ENCODE data around the gene MRS2.
"Not testable (repeated sequence)": the region's sequence is repeated elsewhere in the genome, so short reads cannot be mapped to it uniquely, and the experiment has no call there.

The MRS2 gene

DNA sequence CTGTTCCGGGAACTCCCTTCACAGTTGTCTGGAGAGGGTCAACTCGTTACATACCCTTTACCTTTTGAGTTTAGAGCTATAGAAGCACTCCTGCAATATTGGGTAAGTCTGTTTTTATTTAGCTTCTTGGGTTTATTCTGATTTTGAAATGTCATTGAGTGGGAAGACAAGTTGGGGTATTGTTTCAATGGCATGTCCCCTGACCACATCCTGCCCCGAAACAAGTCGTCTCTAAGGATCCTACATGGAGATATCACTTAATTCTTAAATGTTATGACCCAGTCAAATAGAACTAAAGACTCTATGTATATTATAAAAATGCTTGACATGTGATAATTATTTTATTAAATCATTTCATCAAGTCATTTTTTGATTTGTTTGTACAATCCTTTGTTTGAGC lies 9.6 kb downstream of the MRS2 start:
- Histone ChIP-seq H3K27ac (ENCODE audit: poor library complexity, severe bottlenecking) (no peak overlapping the region), H3K36me3 (ENCODE audit: low read depth) (peaks cover 88% of the 10 kb centered on the region), H3K9me3 (ENCODE audit: severe bottlenecking) (no peaks in the 10 kb centered on the region), H3K4me1 (ENCODE audit: insufficient read depth, poor library complexity, severe bottlenecking) (no peaks in the 10 kb centered on the region), H3K27me3 (ENCODE audit: insufficient read depth, poor library complexity, severe bottlenecking) (no peaks in the 10 kb centered on the region), H3K4me3 (ENCODE audit: severe bottlenecking) (no peak overlapping the region)
- DNase-seq (ENCODE audit: low spot score) = no peak
- TF ChIP-seq, protein P1, sequence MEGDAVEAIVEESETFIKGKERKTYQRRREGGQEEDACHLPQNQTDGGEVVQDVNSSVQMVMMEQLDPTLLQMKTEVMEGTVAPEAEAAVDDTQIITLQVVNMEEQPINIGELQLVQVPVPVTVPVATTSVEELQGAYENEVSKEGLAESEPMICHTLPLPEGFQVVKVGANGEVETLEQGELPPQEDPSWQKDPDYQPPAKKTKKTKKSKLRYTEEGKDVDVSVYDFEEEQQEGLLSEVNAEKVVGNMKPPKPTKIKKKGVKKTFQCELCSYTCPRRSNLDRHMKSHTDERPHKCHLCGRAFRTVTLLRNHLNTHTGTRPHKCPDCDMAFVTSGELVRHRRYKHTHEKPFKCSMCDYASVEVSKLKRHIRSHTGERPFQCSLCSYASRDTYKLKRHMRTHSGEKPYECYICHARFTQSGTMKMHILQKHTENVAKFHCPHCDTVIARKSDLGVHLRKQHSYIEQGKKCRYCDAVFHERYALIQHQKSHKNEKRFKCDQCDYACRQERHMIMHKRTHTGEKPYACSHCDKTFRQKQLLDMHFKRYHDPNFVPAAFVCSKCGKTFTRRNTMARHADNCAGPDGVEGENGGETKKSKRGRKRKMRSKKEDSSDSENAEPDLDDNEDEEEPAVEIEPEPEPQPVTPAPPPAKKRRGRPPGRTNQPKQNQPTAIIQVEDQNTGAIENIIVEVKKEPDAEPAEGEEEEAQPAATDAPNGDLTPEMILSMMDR (IDR thresholded peaks at IDR 0.05; ENCODE audit: poor library complexity, severe bottlenecking) = no peak
- no peak for ATAC-seq (ENCODE audit: low read depth)

DNA sequence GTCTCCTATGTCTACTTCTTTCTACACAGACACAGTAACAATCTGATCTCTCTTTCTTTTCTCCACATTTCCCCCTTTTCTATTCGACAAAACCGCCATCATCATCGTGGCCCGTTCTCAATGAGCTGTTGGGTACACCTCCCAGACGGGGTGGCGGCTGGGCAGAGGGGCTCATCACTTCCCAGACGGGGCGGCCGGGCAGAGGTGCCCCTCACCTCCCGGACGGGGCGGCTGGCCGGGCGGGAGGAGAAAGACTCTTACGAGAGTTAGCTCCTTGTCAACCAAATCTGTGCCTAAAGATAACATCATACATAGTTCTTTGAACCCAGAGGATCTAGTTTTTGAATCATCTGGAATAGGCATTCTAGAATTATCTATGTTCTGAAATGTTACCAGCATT lies 11.8 kb downstream of the MRS2 start:
- peaks cover 88% of the 10 kb centered on the region for H3K36me3 ChIP-seq (ENCODE audit: low read depth)
- H3K4me1 ChIP-seq (ENCODE audit: insufficient read depth, poor library complexity, severe bottlenecking); H3K27me3 ChIP-seq (ENCODE audit: insufficient read depth, poor library complexity, severe bottlenecking); DNase-seq (ENCODE audit: low spot score); H3K27ac ChIP-seq (ENCODE audit: poor library complexity, severe bottlenecking); H3K4me3 ChIP-seq (ENCODE audit: severe bottlenecking); ATAC-seq (ENCODE audit: low read depth); H3K9me3 ChIP-seq (ENCODE audit: severe bottlenecking): not testable (repeated sequence)

GRCh38 chr6:24415753-24416152 lies 13.0 kb downstream of the MRS2 start:
- H3K4me3 ChIP-seq (ENCODE audit: severe bottlenecking) = no peak overlapping the region
- no peaks in the 10 kb centered on the region for H3K4me1 ChIP-seq (ENCODE audit: insufficient read depth, poor library complexity, severe bottlenecking)
- H3K9me3 ChIP-seq (ENCODE audit: severe bottlenecking) = no peaks in the 10 kb centered on the region
- H3K36me3 ChIP-seq (ENCODE audit: low read depth) = peaks cover 88% of the 10 kb centered on the region
- TF ChIP-seq, protein P1 (IDR thresholded peaks at IDR 0.05; ENCODE audit: poor library complexity, severe bottlenecking) = no peak
- DNase-seq (ENCODE audit: low spot score) (no peak), ATAC-seq (ENCODE audit: low read depth) (no peak)
- no peak overlapping the region for H3K27ac ChIP-seq (ENCODE audit: poor library complexity, severe bottlenecking)
- H3K27me3 ChIP-seq (ENCODE audit: insufficient read depth, poor library complexity, severe bottlenecking) = no peaks in the 10 kb centered on the region

DNA sequence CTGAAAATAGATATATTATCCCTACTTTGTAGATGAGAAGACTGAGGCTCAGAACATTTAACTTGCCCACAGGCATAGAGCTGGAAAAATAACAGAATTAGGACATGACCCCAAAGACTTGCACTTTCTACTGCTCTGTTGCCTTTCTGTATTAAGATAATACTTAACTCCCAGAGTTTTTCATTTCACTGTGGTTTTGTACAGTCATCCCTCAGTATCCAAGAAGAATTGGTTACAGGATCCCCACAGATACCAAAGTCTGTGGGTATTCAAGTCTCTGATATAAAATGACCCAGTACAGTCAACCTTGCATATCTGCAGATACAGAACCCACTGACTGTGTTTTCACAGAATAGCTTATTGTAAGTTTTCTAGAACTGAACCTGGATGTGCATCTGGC lies 16.8 kb downstream of the MRS2 start:
- H3K9me3 ChIP-seq (ENCODE audit: severe bottlenecking) = no peaks in the 10 kb centered on the region
- no peak overlapping the region for H3K27ac ChIP-seq (ENCODE audit: poor library complexity, severe bottlenecking)
- H3K27me3 ChIP-seq (ENCODE audit: insufficient read depth, poor library complexity, severe bottlenecking) = no peaks in the 10 kb centered on the region
- H3K4me3 ChIP-seq (ENCODE audit: severe bottlenecking) = no peak overlapping the region
- no peak for DNase-seq (ENCODE audit: low spot score)
- no peaks in the 10 kb centered on the region for H3K4me1 ChIP-seq (ENCODE audit: insufficient read depth, poor library complexity, severe bottlenecking)
- TF ChIP-seq, protein P1 (IDR thresholded peaks at IDR 0.05; ENCODE audit: poor library complexity, severe bottlenecking) = no peak
- peaks cover 100% of the 10 kb centered on the region for H3K36me3 ChIP-seq (ENCODE audit: low read depth)
- ATAC-seq (ENCODE audit: low read depth) = no peak

DNA sequence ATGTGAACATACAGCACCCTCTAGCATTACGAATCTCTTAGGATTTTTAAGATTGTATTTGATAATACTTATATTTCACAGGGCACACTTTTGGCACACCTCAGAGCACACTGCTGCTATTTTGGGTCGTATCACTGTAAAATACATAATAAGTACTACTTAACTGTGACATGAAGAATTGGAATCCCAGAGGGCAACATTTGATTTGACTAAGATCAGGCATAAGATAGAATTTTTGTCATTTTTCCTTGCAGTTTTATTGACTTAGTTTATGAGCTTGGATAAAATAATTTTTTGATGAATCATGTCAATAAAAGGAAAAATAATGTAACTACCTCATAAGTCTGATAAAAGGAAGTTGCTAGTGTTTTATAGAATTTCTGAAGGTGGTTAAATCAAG lies 22.4 kb downstream of the MRS2 start:
- ATAC-seq (ENCODE audit: low read depth) = no peak
- H3K36me3 ChIP-seq (ENCODE audit: low read depth) = peaks cover 60% of the 10 kb centered on the region
- H3K27me3 ChIP-seq (ENCODE audit: insufficient read depth, poor library complexity, severe bottlenecking) = no peaks in the 10 kb centered on the region
- H3K4me1 ChIP-seq (ENCODE audit: insufficient read depth, poor library complexity, severe bottlenecking) = peaks cover 5% of the 10 kb centered on the region
- DNase-seq (ENCODE audit: low spot score) = no peak
- TF ChIP-seq, protein P1 (IDR thresholded peaks at IDR 0.05; ENCODE audit: poor library complexity, severe bottlenecking) = no peak
- no peak overlapping the region for H3K27ac ChIP-seq (ENCODE audit: poor library complexity, severe bottlenecking)
- H3K4me3 ChIP-seq (ENCODE audit: severe bottlenecking) = no peak overlapping the region
- H3K9me3 ChIP-seq (ENCODE audit: severe bottlenecking) = no peaks in the 10 kb centered on the region
